ENCODE results near the gene ETDA. TPM values are rescaled to one million over a fixed set of nuclear protein-coding genes. Genes with fewer than 3 reads are reported as not detected.

The ETDA gene
- total RNA-seq, 1 donor from 2014 or later: not detected

DNA sequence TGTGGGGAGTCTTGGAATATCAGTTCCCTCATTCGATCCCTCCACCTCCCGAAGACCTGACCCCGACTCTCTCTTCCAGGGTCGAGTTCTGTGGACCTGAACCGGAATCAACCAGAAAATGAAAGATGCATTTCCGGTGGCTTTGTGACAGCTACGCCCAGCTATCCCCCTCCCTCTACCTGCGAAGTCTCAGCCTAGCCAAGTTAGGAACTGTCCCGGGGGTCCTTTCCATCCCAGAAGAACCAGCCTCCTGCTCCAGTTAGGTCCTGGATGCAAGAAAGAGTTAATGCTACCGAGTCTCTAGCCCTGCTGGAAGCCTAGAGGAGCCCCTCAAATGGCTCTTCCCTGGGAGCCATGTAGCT is 44.1 kb downstream of the ETDA start:
- no peak for DNase-seq (ENCODE audit: low spot score, unreplicated experiment)
- no peaks in the 10 kb centered on the region for H3K27me3 Mint-ChIP-seq
- TF ChIP-seq, protein P1, sequence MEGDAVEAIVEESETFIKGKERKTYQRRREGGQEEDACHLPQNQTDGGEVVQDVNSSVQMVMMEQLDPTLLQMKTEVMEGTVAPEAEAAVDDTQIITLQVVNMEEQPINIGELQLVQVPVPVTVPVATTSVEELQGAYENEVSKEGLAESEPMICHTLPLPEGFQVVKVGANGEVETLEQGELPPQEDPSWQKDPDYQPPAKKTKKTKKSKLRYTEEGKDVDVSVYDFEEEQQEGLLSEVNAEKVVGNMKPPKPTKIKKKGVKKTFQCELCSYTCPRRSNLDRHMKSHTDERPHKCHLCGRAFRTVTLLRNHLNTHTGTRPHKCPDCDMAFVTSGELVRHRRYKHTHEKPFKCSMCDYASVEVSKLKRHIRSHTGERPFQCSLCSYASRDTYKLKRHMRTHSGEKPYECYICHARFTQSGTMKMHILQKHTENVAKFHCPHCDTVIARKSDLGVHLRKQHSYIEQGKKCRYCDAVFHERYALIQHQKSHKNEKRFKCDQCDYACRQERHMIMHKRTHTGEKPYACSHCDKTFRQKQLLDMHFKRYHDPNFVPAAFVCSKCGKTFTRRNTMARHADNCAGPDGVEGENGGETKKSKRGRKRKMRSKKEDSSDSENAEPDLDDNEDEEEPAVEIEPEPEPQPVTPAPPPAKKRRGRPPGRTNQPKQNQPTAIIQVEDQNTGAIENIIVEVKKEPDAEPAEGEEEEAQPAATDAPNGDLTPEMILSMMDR (IDR thresholded peaks at IDR 0.05; ENCODE audit: unreplicated experiment): no peak
- peak overlapping the region; percentile 20 for H3K27ac Mint-ChIP-seq
- H3K9me3 Mint-ChIP-seq (ENCODE audit: low read depth): peaks cover 20% of the 10 kb centered on the region
- H3K36me3 Mint-ChIP-seq (ENCODE audit: insufficient read depth): peaks cover 13% of the 10 kb centered on the region
- H3K4me1 Mint-ChIP-seq (ENCODE audit: low read depth): peaks cover 4% of the 10 kb centered on the region
- peak overlapping the region; percentile 73 for H3K4me3 Mint-ChIP-seq (ENCODE audit: low read depth)

GRCh38 chrX:135302269-135302873 is 50.5 kb downstream of the ETDA start:
- DNase-seq (ENCODE audit: low spot score, unreplicated experiment): no peak

More at GRCh38 chrX:135302269-135302873, 50.5 kb downstream of the ETDA start:
- Mint-ChIP-seq H3K4me3 (ENCODE audit: low read depth) (no peak overlapping the region), H3K36me3 (ENCODE audit: insufficient read depth) (peaks cover 3% of the 10 kb centered on the region), H3K27me3 (no peaks in the 10 kb centered on the region), H3K9me3 (ENCODE audit: low read depth) (peaks cover 25% of the 10 kb centered on the region), H3K4me1 (ENCODE audit: low read depth) (peaks cover 14% of the 10 kb centered on the region), H3K27ac (peak overlapping the region; percentile 62)
- TF ChIP-seq, protein P1 (IDR thresholded peaks at IDR 0.05; ENCODE audit: unreplicated experiment): no peak

Other genes starting within 250 kb of the ETDA start
- gene RTL8B, start 229.5 kb upstream of the ETDA start, total RNA-seq: 18.7 and 20.4 TPM in 2 replicates
- gene RTL8C, start 219.7 kb upstream of the ETDA start, total RNA-seq: 101 and 107 TPM in 2 replicates
- gene RTL8A, start 199.9 kb upstream of the ETDA start, total RNA-seq: 63.5 and 72.5 TPM in 2 replicates
- gene SMIM10L2B, start 153.3 kb upstream of the ETDA start, total RNA-seq: 7.7 and 7.9 TPM in 2 replicates
- not detected in 2 replicates for gene ETDB, start 131.5 kb upstream of the ETDA start, total RNA-seq
- gene CT55, start 80.7 kb upstream of the ETDA start, total RNA-seq: 0.40 TPM in 1 of 2 replicates, not detected in the other
- gene ETDC, start 57.4 kb downstream of the ETDA start, total RNA-seq: not detected in 2 replicates
- 10.8 and 11.0 TPM in 2 replicates for gene ZNF75D, start 92.0 kb downstream of the ETDA start, total RNA-seq
- 6.8 and 8.8 TPM in 2 replicates for gene ZNF449, start 92.7 kb downstream of the ETDA start, total RNA-seq
- gene SMIM10L2A, start 169.9 kb downstream of the ETDA start, total RNA-seq: 9.0 and 9.5 TPM in 2 replicates